ENCODE data around the gene SLC22A5. TPM values are rescaled to one million over a fixed set of nuclear protein-coding genes. Genes with fewer than 3 reads are reported as not detected.

The SLC22A5 gene
- total and polyA plus RNA-seq, 2 experiments from 2014 or later, result 14.7 to 20.8 TPM

GRCh38 chr5:132370181-132370970, 866 bp downstream of the SLC22A5 start:
- Histone ChIP-seq H4K20me1 (ENCODE audit: insufficient read depth, poor library complexity, severe bottlenecking) (peaks cover 5% of the 10 kb centered on the region), H3K9me2 (replicated peaks; ENCODE audit: insufficient read depth) (no peaks in the 10 kb centered on the region), H3K79me2 (peaks cover 67% of the 10 kb centered on the region), H3K36me3 (replicated peaks; ENCODE audit: insufficient read depth, low read depth) (no peaks in the 10 kb centered on the region), H2AFZ (peak overlapping the region; percentile 89), H3K27ac (peak overlapping the region; percentile 99), H3K4me3 (peak overlapping the region; percentile 91), H3K27me3 (no peaks in the 10 kb centered on the region), H3K4me2 (peak overlapping the region; percentile 96), H3K9me3 (ENCODE audit: low read depth) (no peaks in the 10 kb centered on the region), H3K4me1 (ENCODE audit: insufficient read depth) (peaks cover 18% of the 10 kb centered on the region)
- no peak for DNase-seq (ENCODE audit: low spot score)
- 15% methylated on average over 33 of the region's 34 CpGs for WGBS (ENCODE audit: low lambda C conversion rate, missing lambda C conversion rate)
- no peak for TF ChIP-seq EZH2phosphoT487 (IDR thresholded peaks at IDR 0.05; ENCODE audit: low read depth, severe bottlenecking, unreplicated experiment)
- TF ChIP-seq CTCF (IDR thresholded peaks at IDR 0.05; ENCODE audit: poor library complexity), result no peak
- TF ChIP-seq EZH2 (IDR thresholded peaks at IDR 0.05; ENCODE audit: borderline replicate concordance), result no peak

- H4K20me1 ChIP-seq (ENCODE audit: insufficient read depth, poor library complexity, severe bottlenecking), result peaks cover 5% of the 10 kb centered on the region
- H3K4me2 ChIP-seq, result peak overlapping the region; percentile 96
- H3K9me3 ChIP-seq (ENCODE audit: low read depth), result no peaks in the 10 kb centered on the region
- no peak for DNase-seq (ENCODE audit: low spot score)
- H3K9me2 ChIP-seq (replicated peaks; ENCODE audit: insufficient read depth), result no peaks in the 10 kb centered on the region
- no peak for TF ChIP-seq EZH2phosphoT487 (IDR thresholded peaks at IDR 0.05; ENCODE audit: low read depth, severe bottlenecking, unreplicated experiment)
- TF ChIP-seq EZH2 (IDR thresholded peaks at IDR 0.05; ENCODE audit: borderline replicate concordance), result no peak
- no peak for TF ChIP-seq CTCF (IDR thresholded peaks at IDR 0.05; ENCODE audit: poor library complexity)
- peaks cover 18% of the 10 kb centered on the region for H3K4me1 ChIP-seq (ENCODE audit: insufficient read depth)
- H3K79me2 ChIP-seq, result peaks cover 74% of the 10 kb centered on the region
- H3K36me3 ChIP-seq (replicated peaks; ENCODE audit: insufficient read depth, low read depth), result no peaks in the 10 kb centered on the region
- H3K27me3 ChIP-seq, result no peaks in the 10 kb centered on the region
- H3K4me3 ChIP-seq, result peak overlapping the region; percentile 91
- no peak overlapping the region for H2AFZ ChIP-seq
- peak overlapping the region; percentile 13 for H3K27ac ChIP-seq
- 80% methylated on average over 19 of the region's 19 CpGs for WGBS (ENCODE audit: low lambda C conversion rate, missing lambda C conversion rate)
These were observed 1.6 kb downstream of the SLC22A5 start for GRCh38 chr5:132370971-132371602.

GRCh38 chr5:132371603-132371994, 2.1 kb downstream of the SLC22A5 start:
- H3K79me2 ChIP-seq, result peaks cover 80% of the 10 kb centered on the region
- H3K4me3 ChIP-seq, result no peak overlapping the region
- H3K9me2 ChIP-seq (replicated peaks; ENCODE audit: insufficient read depth), result no peaks in the 10 kb centered on the region
- peaks cover 18% of the 10 kb centered on the region for H3K4me1 ChIP-seq (ENCODE audit: insufficient read depth)
- 88% methylated on average over 4 of the region's 5 CpGs for WGBS (ENCODE audit: low lambda C conversion rate, missing lambda C conversion rate)
- no peaks in the 10 kb centered on the region for H3K9me3 ChIP-seq (ENCODE audit: low read depth)
- no peak overlapping the region for H2AFZ ChIP-seq
- H3K27ac ChIP-seq, result peak overlapping the region; percentile 13
- no peak for DNase-seq (ENCODE audit: low spot score)
- H4K20me1 ChIP-seq (ENCODE audit: insufficient read depth, poor library complexity, severe bottlenecking), result peaks cover 5% of the 10 kb centered on the region
- H3K27me3 ChIP-seq, result no peaks in the 10 kb centered on the region
- H3K36me3 ChIP-seq (replicated peaks; ENCODE audit: insufficient read depth, low read depth), result no peaks in the 10 kb centered on the region
- H3K4me2 ChIP-seq, result peak overlapping the region; percentile 96
- TF ChIP-seq EZH2phosphoT487 (IDR thresholded peaks at IDR 0.05; ENCODE audit: low read depth, severe bottlenecking, unreplicated experiment), result no peak
- TF ChIP-seq EZH2 (IDR thresholded peaks at IDR 0.05; ENCODE audit: borderline replicate concordance), result no peak
- no peak for TF ChIP-seq CTCF (IDR thresholded peaks at IDR 0.05; ENCODE audit: poor library complexity)

Measured in hepatocyte (in vitro differentiated cells).